IMR-90 (cell line): Measurements from ENCODE around the gene MPRIP. TPM values are rescaled to one million over a fixed set of nuclear protein-coding genes. Genes with fewer than 3 reads are reported as not detected.
A peak's percentile ranks its signal among the peaks of the same experiment; 100 is the strongest.

Experiments used
- ATAC-seq: fragments of 200-7000 bp; cut with Tn5 transposase; 2 replicates; pipeline ENCODE4 v1.9.1; 2020; ENCODE audit warnings: low read depth, mild to moderate bottlenecking, moderate library complexity
- BruUV-seq: library from RNA; stranded (reverse); fragments of 400-500 nt; replicated peaks from 2 replicates; lab custom pipeline; 2021; lab: Mats Ljungman, UMichigan
- CTCF ChIA-PET: fragments of 300-600 bp; formaldehyde crosslinking; extraction: SDS; loops from one replicate; lab custom pipeline; 2021; ENCODE audit warnings: antibody characterized with exemption; lab: Yijun Ruan, JAX
- POLR2A ChIA-PET: fragments of 300-600 bp; sonication (Branson Sonifier 250); formaldehyde crosslinking; loops from one replicate; lab custom pipeline; 2022; ENCODE audit warnings: antibody characterized with exemption; ENCODE audit not compliant: unreplicated experiment; lab: Charles Lee
- DNase-seq: peaks from one replicate; pipeline ENCODE4 v3.0.0; 2013
- H2AFZ ChIP-seq: replicated peaks from 2 replicates; pipeline ENCODE3; 2013; ENCODE audit warnings: low read length, mild to moderate bottlenecking; ENCODE audit not compliant: poor library complexity
- H2AK5ac ChIP-seq: 2 replicates; pipeline ENCODE4 v1.6.1; 2013; ENCODE audit warnings: low read depth, low read length, inconsistent platforms
- H2AK9ac ChIP-seq: replicated peaks from 2 replicates; pipeline ENCODE3; 2013; ENCODE audit warnings: mild to moderate bottlenecking, low read depth, low read length, moderate library complexity; ENCODE audit not compliant: poor library complexity
- H2BK120ac ChIP-seq: 2 replicates; pipeline ENCODE4 v1.6.1; 2013; ENCODE audit warnings: low read depth, low read length, inconsistent platforms
- H2BK15ac ChIP-seq: 3 replicates; pipeline ENCODE4 v1.6.1; 2013; ENCODE audit warnings: low read depth, low read length, inconsistent platforms
- H2BK20ac ChIP-seq: 2 replicates; pipeline ENCODE4 v1.6.1; 2013; ENCODE audit warnings: low read depth, mild to moderate bottlenecking, inconsistent platforms, low read length, moderate library complexity
- H2BK5ac ChIP-seq: 2 replicates; pipeline ENCODE4 v1.6.1; 2013; ENCODE audit warnings: mild to moderate bottlenecking, low read depth, low read length, inconsistent platforms; ENCODE audit not compliant: poor library complexity, severe bottlenecking
- H3K14ac ChIP-seq: replicated peaks from 2 replicates; pipeline ENCODE4 v1.6.1; 2013; ENCODE audit warnings: low read depth, low read length, inconsistent platforms
- H3K18ac ChIP-seq: 2 replicates; pipeline ENCODE4 v1.6.1; 2013; ENCODE audit warnings: low read depth, low read length, control low read depth
- H3K23ac ChIP-seq: 2 replicates; pipeline ENCODE4 v1.6.1; 2013; ENCODE audit warnings: low read depth, low read length, inconsistent platforms
- H3K27ac ChIP-seq: 2 replicates; pipeline ENCODE4 v1.5.1; 2013; ENCODE audit warnings: mild to moderate bottlenecking, control low read depth, low read length; ENCODE audit not compliant: insufficient read depth
- H3K27me3 ChIP-seq: 2 replicates; pipeline ENCODE4 v1.6.1; 2013; ENCODE audit warnings: low read length; ENCODE audit not compliant: control insufficient read depth, insufficient read depth
- H3K36me3 ChIP-seq: 2 replicates; pipeline ENCODE4 v1.6.1; 2013; ENCODE audit warnings: low read length, mixed read lengths; ENCODE audit not compliant: control insufficient read depth, insufficient read depth
- H3K4ac ChIP-seq: 2 replicates; pipeline ENCODE4 v1.6.1; 2013; ENCODE audit warnings: low read depth, low read length, inconsistent platforms
- H3K4me1 ChIP-seq: 2 replicates; pipeline ENCODE4 v1.6.1; 2013; ENCODE audit warnings: low read length, mixed read lengths; ENCODE audit not compliant: control insufficient read depth, insufficient read depth
- H3K4me2 ChIP-seq: 2 replicates; pipeline ENCODE4 v1.6.1; 2013; ENCODE audit warnings: low read depth, mild to moderate bottlenecking, control low read depth, low read length, moderate library complexity
- H3K4me3 ChIP-seq: 2 replicates; pipeline ENCODE4 v1.5.1; 2013; ENCODE audit warnings: low read depth, mild to moderate bottlenecking, control low read depth, low read length, moderate library complexity; ENCODE audit not compliant: insufficient read depth
- H3K56ac ChIP-seq: 2 replicates; pipeline ENCODE4 v1.6.1; 2013; ENCODE audit warnings: low read length, inconsistent platforms; ENCODE audit not compliant: insufficient read depth; ENCODE audit errors: extremely low read depth
- H3K79me1 ChIP-seq, 2 experiments: 2 replicates each; pipeline ENCODE4 v1.6.1; 2013; ENCODE audit warnings: low read length in 2 of 2, inconsistent platforms in 1 of 2, low read depth in 1 of 2
- H3K9ac ChIP-seq: 2 replicates; pipeline ENCODE4 v1.6.1; 2013; ENCODE audit warnings: low read depth, low read length, control low read depth
- H3K9me1 ChIP-seq: 2 replicates; pipeline ENCODE4 v1.6.1; 2013; ENCODE audit warnings: low read length, inconsistent platforms; ENCODE audit not compliant: insufficient read depth
- H3K9me3 ChIP-seq: 2 replicates; pipeline ENCODE4 v1.6.1; 2013; ENCODE audit warnings: low read length; ENCODE audit not compliant: control insufficient read depth, insufficient read depth
- H4K20me1 ChIP-seq: 2 replicates; pipeline ENCODE4 v1.6.1; 2013; ENCODE audit warnings: low read length, inconsistent platforms; ENCODE audit not compliant: insufficient read depth
- H4K5ac ChIP-seq: 2 replicates; pipeline ENCODE4 v1.6.1; 2013; ENCODE audit warnings: mild to moderate bottlenecking, low read depth, low read length, control low read depth
- H4K8ac ChIP-seq, 2 experiments: 2 replicates each; pipeline ENCODE4 v1.6.1; 2013; ENCODE audit warnings: low read depth in 2 of 2, low read length in 2 of 2, control low read depth in 1 of 2, inconsistent platforms in 1 of 2
- H4K91ac ChIP-seq: 2 replicates; pipeline ENCODE4 v1.6.1; 2013; ENCODE audit warnings: low read depth, low read length, inconsistent platforms; ENCODE audit not compliant: insufficient read depth
- CEBPB ChIP-seq: IDR thresholded peaks from 2 replicates; pipeline ENCODE4 v1.6.1; 2012; ENCODE audit warnings: low read depth, low read length, improper control_type of control experiment
- FOS ChIP-seq: fragments of 150-350 bp; IDR thresholded peaks from 2 replicates; pipeline ENCODE4 v1.6.1; 2016; ENCODE audit warnings: low read depth, low read length
- MAFK ChIP-seq: IDR thresholded peaks from 2 replicates; pipeline ENCODE4 v1.6.1; 2012; ENCODE audit warnings: low read depth, low read length, improper control_type of control experiment
- MXI1 ChIP-seq: IDR thresholded peaks from 2 replicates; pipeline ENCODE4 v1.6.1; 2012; ENCODE audit warnings: low read depth, mild to moderate bottlenecking, low read length, moderate library complexity, borderline replicate concordance
- NFE2L2 ChIP-seq: fragments of 150-350 bp; IDR thresholded peaks from 2 replicates; pipeline ENCODE4 v1.6.1; 2016; ENCODE audit warnings: low read depth, mild to moderate bottlenecking, low read length
- RAD21 ChIP-seq: IDR thresholded peaks from 2 replicates; pipeline ENCODE4 v1.6.1; 2012; ENCODE audit warnings: low read length, improper control_type of control experiment
- RCOR1 ChIP-seq: IDR thresholded peaks from 2 replicates; pipeline ENCODE4 v1.6.1; 2012; ENCODE audit warnings: mild to moderate bottlenecking, low read length, improper control_type of control experiment; ENCODE audit not compliant: insufficient replicate concordance
- SMC3 ChIP-seq: fragments of 150-350 bp; IDR thresholded peaks from 2 replicates; pipeline ENCODE4 v1.6.1; 2016; ENCODE audit warnings: low read depth, mild to moderate bottlenecking, antibody characterized with exemption, low read length, moderate library complexity
- WGBS, 2 experiments: methylation state at CpG; one replicate each; pipeline versions ENCODE4 v1.1.5 to v1.1.7; 2013; ENCODE audit warnings: missing lambda C conversion rate in 2 of 2; ENCODE audit not compliant: insufficient read length in 1 of 2; ENCODE audit errors: extremely low coverage in 2 of 2; 5-methylcytosine and 5-hydroxymethylcytosine counted together
- dilution Hi-C: fragments of 300-500 bp; cut with HindIII; formaldehyde crosslinking; loops from one replicate; pipeline ENCODE4 v1.14.3; 2018; ENCODE audit warnings: low sequenced_read_pairs; ENCODE audit not compliant: unreplicated experiment
- in situ Hi-C: fragments of 300-500 bp; cut with MboI; formaldehyde crosslinking; loops from 3 replicates; pipeline ENCODE4 v1.14.3; 2019; ENCODE audit warnings: low sequenced_read_pairs, inconsistent platforms, mixed read lengths
- intact Hi-C: fragments of 100-400 bp; cut with micrococcal nuclease; formaldehyde crosslinking; loops from 2 replicates; pipeline ENCODE4 v1.10.0; 2022
- polyA plus RNA-seq, 3 experiments: library from polyadenylated mRNA; depleted of rRNA; stranded (reverse); fragments of >200 nt; gene quantifications; 2 replicates each; pipeline ENCODE4 v1.2.3, GENCODE V29; 2012; ENCODE audit warnings: low replicate concordance in 1 of 3
- total RNA-seq: library from RNA; depleted of rRNA; stranded (reverse); fragments of >200 nt; gene quantifications from 2 replicates; pipeline ENCODE4 v1.2.3, GENCODE V29; 2012
- TF ChIP-seq, protein P1 (sequence below): fragments of 150-350 bp; IDR thresholded peaks from 2 replicates; pipeline ENCODE4 v1.6.1; 2016; ENCODE audit warnings: low read depth, mild to moderate bottlenecking, low read length, moderate library complexity, borderline replicate concordance
- TF ChIP-seq, protein P2 (sequence below): fragments of 150-350 bp; IDR thresholded peaks from 2 replicates; pipeline ENCODE4 v1.6.1; 2017; ENCODE audit warnings: mild to moderate bottlenecking, antibody characterized with exemption, low read length, low read depth

Gene MPRIP
- total and polyA plus RNA-seq, 2 of the 4 experiments (the other 2 are of a cell fraction) = 111 to 149 TPM

DNA sequence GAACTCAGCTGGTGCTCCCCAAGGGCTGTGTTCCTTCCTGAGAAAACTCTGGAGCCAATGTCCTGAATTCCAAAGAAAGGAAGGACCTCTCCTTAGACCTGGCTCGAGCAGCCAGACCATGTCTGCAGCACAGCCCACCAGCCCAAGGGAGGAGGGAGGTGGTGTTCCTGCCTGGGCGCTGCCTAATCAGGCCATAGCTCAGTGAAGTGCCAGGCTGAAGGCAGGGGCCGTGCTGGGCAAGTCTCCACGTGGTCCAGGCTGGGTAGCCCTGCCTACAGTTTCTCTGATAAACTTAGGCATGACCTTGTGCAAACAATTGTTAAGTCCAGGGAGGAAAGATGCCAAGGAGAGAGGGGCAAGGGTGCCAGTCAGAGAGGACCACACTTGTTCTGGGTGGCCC, 76.8 kb downstream of the MPRIP start:
- intact Hi-C loops (no loop called here), in situ Hi-C loops (no loop called here), dilution Hi-C loops (no loop called here)
- H4K8ac ChIP-seq = peak overlapping the region in 1 of 2 experiments; percentile 59; a peak in 1 of 4 replicates
- no peak overlapping the region for H2AFZ ChIP-seq
- H3K36me3 ChIP-seq = no peaks in the 10 kb centered on the region
- H3K79me1 ChIP-seq = peaks cover 47 to 94% of the 10 kb centered on the region in 2 experiments
- no peak overlapping the region for H2BK20ac ChIP-seq
- no peak overlapping the region for H2BK15ac ChIP-seq
- no peak overlapping the region for H3K4me3 ChIP-seq
- no peak overlapping the region; the same call in 1 of the 2 replicates for H3K9ac ChIP-seq
- H2BK5ac ChIP-seq = peak overlapping the region; percentile 14
- peaks cover 31% of the 10 kb centered on the region for H3K4me1 ChIP-seq
- WGBS, 2 experiments = no CpG with 5 or more reads among the region's 4 CpGs
- H2AK5ac ChIP-seq = peak overlapping the region; percentile 78; the same call in 1 of the 2 replicates
- ChIA-PET CTCF (no interaction called here), POLR2A (no interaction called here)
- H2AK9ac ChIP-seq = peak overlapping the region; percentile 70
- peak overlapping the region; percentile 34 for H3K27ac ChIP-seq
- peaks cover 64% of the 10 kb centered on the region for H3K9me1 ChIP-seq
- peak overlapping the region; percentile 42; the same call in 1 of the 2 replicates for H4K5ac ChIP-seq
- peaks cover 93% of the 10 kb centered on the region for H4K20me1 ChIP-seq
- H3K56ac ChIP-seq = no peak overlapping the region
- BruUV-seq = no TSS peak
- ATAC-seq (peak; percentile 9; the same call in 1 of the 2 replicates), DNase-seq (no peak)
- TF ChIP-seq MAFK = no peak
- TF ChIP-seq RCOR1 = no peak
- TF ChIP-seq RAD21 = no peak
- TF ChIP-seq, protein P1, sequence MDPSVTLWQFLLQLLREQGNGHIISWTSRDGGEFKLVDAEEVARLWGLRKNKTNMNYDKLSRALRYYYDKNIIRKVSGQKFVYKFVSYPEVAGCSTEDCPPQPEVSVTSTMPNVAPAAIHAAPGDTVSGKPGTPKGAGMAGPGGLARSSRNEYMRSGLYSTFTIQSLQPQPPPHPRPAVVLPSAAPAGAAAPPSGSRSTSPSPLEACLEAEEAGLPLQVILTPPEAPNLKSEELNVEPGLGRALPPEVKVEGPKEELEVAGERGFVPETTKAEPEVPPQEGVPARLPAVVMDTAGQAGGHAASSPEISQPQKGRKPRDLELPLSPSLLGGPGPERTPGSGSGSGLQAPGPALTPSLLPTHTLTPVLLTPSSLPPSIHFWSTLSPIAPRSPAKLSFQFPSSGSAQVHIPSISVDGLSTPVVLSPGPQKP = no peak
- TF ChIP-seq SMC3 = no peak
- no peak for TF ChIP-seq FOS
- TF ChIP-seq NFE2L2 = no peak
- TF ChIP-seq, protein P2, sequence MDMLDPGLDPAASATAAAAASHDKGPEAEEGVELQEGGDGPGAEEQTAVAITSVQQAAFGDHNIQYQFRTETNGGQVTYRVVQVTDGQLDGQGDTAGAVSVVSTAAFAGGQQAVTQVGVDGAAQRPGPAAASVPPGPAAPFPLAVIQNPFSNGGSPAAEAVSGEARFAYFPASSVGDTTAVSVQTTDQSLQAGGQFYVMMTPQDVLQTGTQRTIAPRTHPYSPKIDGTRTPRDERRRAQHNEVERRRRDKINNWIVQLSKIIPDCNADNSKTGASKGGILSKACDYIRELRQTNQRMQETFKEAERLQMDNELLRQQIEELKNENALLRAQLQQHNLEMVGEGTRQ = no peak
- no peak for TF ChIP-seq CEBPB
- TF ChIP-seq MXI1 = no peak
- 0 out of 2 replicates have a peak overlapping the region, but pooled peaks have one; percentile 23 for H3K23ac ChIP-seq
- H3K9me3 ChIP-seq = no peaks in the 10 kb centered on the region
- H3K4me2 ChIP-seq = peak overlapping the region; percentile 27; the same call in 1 of the 2 replicates
- no peak overlapping the region; the same call in 1 of the 2 replicates for H4K91ac ChIP-seq
- peak overlapping the region; percentile 36; the same call in 1 of the 2 replicates for H3K4ac ChIP-seq
- peak overlapping the region; percentile 18; the same call in 1 of the 2 replicates for H3K18ac ChIP-seq
- H3K27me3 ChIP-seq = no peaks in the 10 kb centered on the region
- peak overlapping the region; percentile 24 for H3K14ac ChIP-seq
- no peak overlapping the region for H2BK120ac ChIP-seq
